ENCODE results near the gene CLEC3A. TPM values are rescaled to one million over a fixed set of nuclear protein-coding genes. Genes with fewer than 3 reads are reported as not detected.

CLEC3A gene
- polyA plus RNA-seq, 1 experiment, result not detected

GRCh38 chr16:78025631-78026030 lies 3.3 kb downstream of the CLEC3A start:
- TF ChIP-seq CTCF (IDR thresholded peaks at IDR 0.05; ENCODE audit: low read depth, low read length), result no peak
- POLR2A ChIA-PET, result no interaction called here
- CTCF ChIA-PET, result interaction anchor here (0.6 to 1.9 kb wide), 2 partner anchors 23 to 754 kb away, joined by 5 to 9 read pairs; no protein-coding TSS in a partner anchor

GRCh38 chr16:78028018-78028417 lies 5.7 kb downstream of the CLEC3A start:
- Histone ChIP-seq H3K9me3 (ENCODE audit: control insufficient read depth, insufficient read depth, low read length) (no peaks in the 10 kb centered on the region), H3K27me3 (ENCODE audit: control insufficient read depth, insufficient read depth, low read length) (no peaks in the 10 kb centered on the region), H3K4me3 (ENCODE audit: low read depth, low read length) (no peak overlapping the region), H3K27ac (ENCODE audit: low read depth, low read length) (no peak overlapping the region)
- ChIA-PET CTCF (no interaction called here), POLR2A (no interaction called here)
- no peak for TF ChIP-seq CTCF (IDR thresholded peaks at IDR 0.05; ENCODE audit: low read depth, low read length)
- DNase-seq (ENCODE audit: low read depth, low spot score), result no peak

More at GRCh38 chr16:78025631-78026030, 3.3 kb downstream of the CLEC3A start:
- DNase-seq (ENCODE audit: low read depth, low spot score), result no peak
- Histone ChIP-seq H3K27ac (ENCODE audit: low read depth, low read length) (no peak overlapping the region), H3K4me3 (ENCODE audit: low read depth, low read length) (no peak overlapping the region), H3K9me3 (ENCODE audit: control insufficient read depth, insufficient read depth, low read length) (no peaks in the 10 kb centered on the region), H3K27me3 (ENCODE audit: control insufficient read depth, insufficient read depth, low read length) (no peaks in the 10 kb centered on the region)

- Histone ChIP-seq H3K27me3 (ENCODE audit: control insufficient read depth, insufficient read depth, low read length) (no peaks in the 10 kb centered on the region), H3K4me3 (ENCODE audit: low read depth, low read length) (no peak overlapping the region), H3K9me3 (ENCODE audit: control insufficient read depth, insufficient read depth, low read length) (no peaks in the 10 kb centered on the region), H3K27ac (ENCODE audit: low read depth, low read length) (no peak overlapping the region)
- DNase-seq (ENCODE audit: low read depth, low spot score), result no peak
- TF ChIP-seq CTCF (IDR thresholded peaks at IDR 0.05; ENCODE audit: low read depth, low read length), result no peak
- ChIA-PET POLR2A (no interaction called here), CTCF (no interaction called here)
Observed at GRCh38 chr16:78034530-78034929, 12.2 kb downstream of the CLEC3A start.

GRCh38 chr16:78035012-78035411 lies 12.7 kb downstream of the CLEC3A start:
- no peak for TF ChIP-seq CTCF (IDR thresholded peaks at IDR 0.05; ENCODE audit: low read depth, low read length)
- Histone ChIP-seq H3K27me3 (ENCODE audit: control insufficient read depth, insufficient read depth, low read length) (no peaks in the 10 kb centered on the region), H3K9me3 (ENCODE audit: control insufficient read depth, insufficient read depth, low read length) (no peaks in the 10 kb centered on the region), H3K4me3 (ENCODE audit: low read depth, low read length) (no peak overlapping the region), H3K27ac (ENCODE audit: low read depth, low read length) (no peak overlapping the region)
- POLR2A ChIA-PET, result no interaction called here
- CTCF ChIA-PET, result no interaction called here
- no peak for DNase-seq (ENCODE audit: low read depth, low spot score)

GRCh38 chr16:78040396-78040795 lies 18.0 kb downstream of the CLEC3A start:
- no peak for TF ChIP-seq CTCF (IDR thresholded peaks at IDR 0.05; ENCODE audit: low read depth, low read length)
- ChIA-PET POLR2A (no interaction called here), CTCF (no interaction called here)
- Histone ChIP-seq H3K27ac (ENCODE audit: low read depth, low read length) (no peak overlapping the region), H3K27me3 (ENCODE audit: control insufficient read depth, insufficient read depth, low read length) (no peaks in the 10 kb centered on the region), H3K9me3 (ENCODE audit: control insufficient read depth, insufficient read depth, low read length) (no peaks in the 10 kb centered on the region), H3K4me3 (ENCODE audit: low read depth, low read length) (no peak overlapping the region)
- DNase-seq (ENCODE audit: low read depth, low spot score), result no peak
